ENCODE measurements around the gene FAM120A.

Gene FAM120A

GRCh38 chr9:93601063-93601462 lies 149.6 kb downstream of the FAM120A start:
- H3K9me3 ChIP-seq (ENCODE audit: low read length): no peaks in the 10 kb centered on the region
- H3K36me3 ChIP-seq (ENCODE audit: insufficient read depth, low read length): no peaks in the 10 kb centered on the region
- no peak overlapping the region for H3K4me3 ChIP-seq (ENCODE audit: low read depth in 1 of 2, low read length in 2 of 2)
- H3K4me1 ChIP-seq (ENCODE audit: insufficient read depth, low read length): peaks cover 16% of the 10 kb centered on the region
- H3K9ac ChIP-seq (ENCODE audit: low read length): no peak overlapping the region
- no peaks in the 10 kb centered on the region for H3K27me3 ChIP-seq (ENCODE audit: control insufficient read depth in 1 of 2, insufficient read depth in 2 of 2, low read length in 2 of 2)
- H3K27ac ChIP-seq (ENCODE audit: low read depth, low read length): no peak overlapping the region

GRCh38 chr9:93601666-93602065 lies 150.2 kb downstream of the FAM120A start:
- Histone ChIP-seq H3K9ac (ENCODE audit: low read length) (no peak overlapping the region), H3K4me1 (ENCODE audit: insufficient read depth, low read length) (peaks cover 16% of the 10 kb centered on the region), H3K4me3 (ENCODE audit: low read depth in 1 of 2, low read length in 2 of 2) (no peak overlapping the region), H3K36me3 (ENCODE audit: insufficient read depth, low read length) (no peaks in the 10 kb centered on the region), H3K27ac (ENCODE audit: low read depth, low read length) (no peak overlapping the region), H3K9me3 (ENCODE audit: low read length) (no peaks in the 10 kb centered on the region), H3K27me3 (ENCODE audit: control insufficient read depth in 1 of 2, insufficient read depth in 2 of 2, low read length in 2 of 2) (no peaks in the 10 kb centered on the region)

- H3K27me3 ChIP-seq (ENCODE audit: control insufficient read depth in 1 of 2, insufficient read depth in 2 of 2, low read length in 2 of 2): no peaks in the 10 kb centered on the region
- peaks cover 16% of the 10 kb centered on the region for H3K4me1 ChIP-seq (ENCODE audit: insufficient read depth, low read length)
- no peak overlapping the region for H3K9ac ChIP-seq (ENCODE audit: low read length)
- H3K36me3 ChIP-seq (ENCODE audit: insufficient read depth, low read length): no peaks in the 10 kb centered on the region
- no peaks in the 10 kb centered on the region for H3K9me3 ChIP-seq (ENCODE audit: low read length)
- no peak overlapping the region for H3K4me3 ChIP-seq (ENCODE audit: low read depth in 1 of 2, low read length in 2 of 2)
- H3K27ac ChIP-seq (ENCODE audit: low read depth, low read length): no peak overlapping the region
Observed at GRCh38 chr9:93603011-93603410, 151.5 kb downstream of the FAM120A start.

GRCh38 chr9:93603906-93604326 lies 152.4 kb downstream of the FAM120A start:
- Histone ChIP-seq H3K4me1 (ENCODE audit: insufficient read depth, low read length) (peaks cover 12% of the 10 kb centered on the region), H3K27me3 (ENCODE audit: control insufficient read depth in 1 of 2, insufficient read depth in 2 of 2, low read length in 2 of 2) (no peaks in the 10 kb centered on the region), H3K9me3 (ENCODE audit: low read length) (no peaks in the 10 kb centered on the region), H3K4me3 (ENCODE audit: low read depth in 1 of 2, low read length in 2 of 2) (no peak overlapping the region), H3K27ac (ENCODE audit: low read depth, low read length) (no peak overlapping the region), H3K36me3 (ENCODE audit: insufficient read depth, low read length) (no peaks in the 10 kb centered on the region), H3K9ac (ENCODE audit: low read length) (no peak overlapping the region)

- H3K4me3 ChIP-seq (ENCODE audit: low read depth in 1 of 2, low read length in 2 of 2): no peak overlapping the region
- H3K36me3 ChIP-seq (ENCODE audit: insufficient read depth, low read length): no peaks in the 10 kb centered on the region
- H3K9ac ChIP-seq (ENCODE audit: low read length): no peak overlapping the region
- H3K9me3 ChIP-seq (ENCODE audit: low read length): no peaks in the 10 kb centered on the region
- H3K4me1 ChIP-seq (ENCODE audit: insufficient read depth, low read length): no peaks in the 10 kb centered on the region
- no peaks in the 10 kb centered on the region for H3K27me3 ChIP-seq (ENCODE audit: control insufficient read depth in 1 of 2, insufficient read depth in 2 of 2, low read length in 2 of 2)
- no peak overlapping the region for H3K27ac ChIP-seq (ENCODE audit: low read depth, low read length)
Observed at GRCh38 chr9:93606187-93606586, 154.7 kb downstream of the FAM120A start.

GRCh38 chr9:93610206-93610605 lies 158.7 kb downstream of the FAM120A start:
- Histone ChIP-seq H3K4me3 (ENCODE audit: low read depth in 1 of 2, low read length in 2 of 2) (no peak overlapping the region), H3K4me1 (ENCODE audit: insufficient read depth, low read length) (peaks cover 19% of the 10 kb centered on the region), H3K36me3 (ENCODE audit: insufficient read depth, low read length) (no peaks in the 10 kb centered on the region), H3K9me3 (ENCODE audit: low read length) (no peaks in the 10 kb centered on the region), H3K27ac (ENCODE audit: low read depth, low read length) (no peak overlapping the region), H3K27me3 (ENCODE audit: control insufficient read depth in 1 of 2, insufficient read depth in 2 of 2, low read length in 2 of 2) (no peaks in the 10 kb centered on the region), H3K9ac (ENCODE audit: low read length) (no peak overlapping the region)

GRCh38 chr9:93612052-93612795 lies 160.7 kb downstream of the FAM120A start:
- peaks cover 25% of the 10 kb centered on the region for H3K4me1 ChIP-seq (ENCODE audit: insufficient read depth, low read length)
- no peak overlapping the region for H3K4me3 ChIP-seq (ENCODE audit: low read depth in 1 of 2, low read length in 2 of 2)
- no peaks in the 10 kb centered on the region for H3K36me3 ChIP-seq (ENCODE audit: insufficient read depth, low read length)
- H3K9ac ChIP-seq (ENCODE audit: low read length): no peak overlapping the region
- no peak overlapping the region for H3K27ac ChIP-seq (ENCODE audit: low read depth, low read length)
- no peaks in the 10 kb centered on the region for H3K9me3 ChIP-seq (ENCODE audit: low read length)
- no peaks in the 10 kb centered on the region for H3K27me3 ChIP-seq (ENCODE audit: control insufficient read depth in 1 of 2, insufficient read depth in 2 of 2, low read length in 2 of 2)

GRCh38 chr9:93612796-93613154 lies 161.3 kb downstream of the FAM120A start:
- H3K4me3 ChIP-seq (ENCODE audit: low read depth in 1 of 2, low read length in 2 of 2): no peak overlapping the region
- H3K9ac ChIP-seq (ENCODE audit: low read length): no peak overlapping the region
- H3K27ac ChIP-seq (ENCODE audit: low read depth, low read length): no peak overlapping the region
- H3K36me3 ChIP-seq (ENCODE audit: insufficient read depth, low read length): no peaks in the 10 kb centered on the region
- H3K27me3 ChIP-seq (ENCODE audit: control insufficient read depth in 1 of 2, insufficient read depth in 2 of 2, low read length in 2 of 2): no peaks in the 10 kb centered on the region
- H3K4me1 ChIP-seq (ENCODE audit: insufficient read depth, low read length): peaks cover 26% of the 10 kb centered on the region
- no peaks in the 10 kb centered on the region for H3K9me3 ChIP-seq (ENCODE audit: low read length)

- Histone ChIP-seq H3K27me3 (ENCODE audit: control insufficient read depth in 1 of 2, insufficient read depth in 2 of 2, low read length in 2 of 2) (no peaks in the 10 kb centered on the region), H3K4me3 (ENCODE audit: low read depth in 1 of 2, low read length in 2 of 2) (no peak overlapping the region), H3K36me3 (ENCODE audit: insufficient read depth, low read length) (no peaks in the 10 kb centered on the region), H3K9ac (ENCODE audit: low read length) (no peak overlapping the region), H3K27ac (ENCODE audit: low read depth, low read length) (no peak overlapping the region), H3K4me1 (ENCODE audit: insufficient read depth, low read length) (peaks cover 26% of the 10 kb centered on the region), H3K9me3 (ENCODE audit: low read length) (no peaks in the 10 kb centered on the region)
Observed at GRCh38 chr9:93613174-93613573, 161.7 kb downstream of the FAM120A start.

- H3K9ac ChIP-seq (ENCODE audit: low read length): no peak overlapping the region
- no peaks in the 10 kb centered on the region for H3K9me3 ChIP-seq (ENCODE audit: low read length)
- H3K4me3 ChIP-seq (ENCODE audit: low read depth in 1 of 2, low read length in 2 of 2): no peak overlapping the region
- H3K27me3 ChIP-seq (ENCODE audit: control insufficient read depth in 1 of 2, insufficient read depth in 2 of 2, low read length in 2 of 2): no peaks in the 10 kb centered on the region
- H3K27ac ChIP-seq (ENCODE audit: low read depth, low read length): no peak overlapping the region
- H3K36me3 ChIP-seq (ENCODE audit: insufficient read depth, low read length): no peaks in the 10 kb centered on the region
- H3K4me1 ChIP-seq (ENCODE audit: insufficient read depth, low read length): peaks cover 28% of the 10 kb centered on the region
Observed at GRCh38 chr9:93613791-93614190, 162.3 kb downstream of the FAM120A start.

GRCh38 chr9:93614830-93615468 lies 163.5 kb downstream of the FAM120A start:
- Histone ChIP-seq H3K4me1 (ENCODE audit: insufficient read depth, low read length) (peaks cover 34% of the 10 kb centered on the region), H3K9me3 (ENCODE audit: low read length) (no peaks in the 10 kb centered on the region), H3K4me3 (ENCODE audit: low read depth in 1 of 2, low read length in 2 of 2) (no peak overlapping the region), H3K27me3 (ENCODE audit: control insufficient read depth in 1 of 2, insufficient read depth in 2 of 2, low read length in 2 of 2) (no peaks in the 10 kb centered on the region), H3K9ac (ENCODE audit: low read length) (no peak overlapping the region), H3K36me3 (ENCODE audit: insufficient read depth, low read length) (no peaks in the 10 kb centered on the region), H3K27ac (ENCODE audit: low read depth, low read length) (no peak overlapping the region)

All from muscle layer of colon (tissue), 2 donors.